SK-N-SH treated with all-trans-retinoic acid at 6 μM for 48 hours (cell line): ENCODE measurements around the gene CAMK2A.
"Not testable (repeated sequence)": the region's sequence is repeated elsewhere in the genome, so short reads cannot be mapped to it uniquely, and the experiment has no call there.

ENCODE experiments used
- ATAC-seq: fragments of 200-7000 bp; cut with Tn5 transposase; 3 replicates; pipeline ENCODE4 v1.9.1; 2020; ENCODE audit warnings: mild to moderate bottlenecking, moderate library complexity
- ARNTL ChIP-seq: fragments of 450-650 bp; formaldehyde crosslinking; IDR thresholded peaks from 2 replicates; pipeline ENCODE4 v1.5.0; 2020; ENCODE audit warnings: low read depth, mild to moderate bottlenecking, moderate library complexity, borderline replicate concordance
- BACH2 ChIP-seq: fragments of 250-450 bp; sonication (Bioruptor Pico); IDR thresholded peaks from 2 replicates; pipeline ENCODE4 v1.9.0; 2021; ENCODE audit warnings: mild to moderate bottlenecking, borderline replicate concordance
- CSDC2 ChIP-seq: fragments of 250-450 bp; sonication (Bioruptor Pico); IDR thresholded peaks from 2 replicates; pipeline ENCODE4 v1.5.0; 2020; ENCODE audit warnings: mild to moderate bottlenecking, moderate library complexity
- ESRRG ChIP-seq: fragments of 250-450 bp; sonication (Bioruptor Pico); IDR thresholded peaks from 2 replicates; pipeline ENCODE4 v1.6.1; 2021; ENCODE audit warnings: mild to moderate bottlenecking
- GLIS3 ChIP-seq: fragments of 250-450 bp; sonication (Bioruptor Pico); IDR thresholded peaks from 2 replicates; pipeline ENCODE4 v1.5.0; 2020; ENCODE audit warnings: mild to moderate bottlenecking, moderate library complexity
- ISL1 ChIP-seq: fragments of 250-450 bp; sonication (Bioruptor Pico); IDR thresholded peaks from 2 replicates; pipeline ENCODE4 v2.1.2; 2022; ENCODE audit warnings: mild to moderate bottlenecking, moderate library complexity
- OSR1 ChIP-seq: fragments of 250-450 bp; sonication (Bioruptor Pico); IDR thresholded peaks from 2 replicates; pipeline ENCODE4 v1.8.0; 2022; ENCODE audit warnings: moderate library complexity, mild to moderate bottlenecking, inconsistent platforms
- PPARA ChIP-seq: fragments of 250-450 bp; sonication (Bioruptor Pico); IDR thresholded peaks from 2 replicates; pipeline ENCODE4 v1.5.0; 2020; ENCODE audit warnings: mild to moderate bottlenecking, borderline replicate concordance
- RARB ChIP-seq: fragments of 250-450 bp; sonication (Bioruptor Pico); IDR thresholded peaks from 2 replicates; pipeline ENCODE4 v1.8.0; 2021; ENCODE audit warnings: mild to moderate bottlenecking, moderate library complexity
- SNAI2 ChIP-seq: fragments of 250-450 bp; sonication (Bioruptor Pico); IDR thresholded peaks from 2 replicates; pipeline ENCODE4 v1.5.0; 2020; ENCODE audit warnings: mild to moderate bottlenecking, moderate library complexity
- TCF4 ChIP-seq: fragments of 250-450 bp; sonication (Bioruptor Pico); IDR thresholded peaks from 2 replicates; pipeline ENCODE4 v1.8.0; 2021; ENCODE audit warnings: mild to moderate bottlenecking, moderate library complexity, borderline replicate concordance
- TOX ChIP-seq: fragments of 250-450 bp; sonication (Bioruptor Pico); IDR thresholded peaks from 2 replicates; pipeline ENCODE4 v1.8.0; 2021; ENCODE audit warnings: mild to moderate bottlenecking, moderate library complexity, borderline replicate concordance
- ZC3H10 ChIP-seq: fragments of 250-450 bp; sonication (Bioruptor Pico); IDR thresholded peaks from 2 replicates; pipeline ENCODE4 v1.5.1; 2021; ENCODE audit warnings: mild to moderate bottlenecking, moderate library complexity
- ZFP3 ChIP-seq: fragments of 250-450 bp; sonication (Bioruptor Pico); IDR thresholded peaks from 2 replicates; pipeline ENCODE4 v1.5.0; 2020; ENCODE audit warnings: mild to moderate bottlenecking, moderate library complexity
- ZNF565 ChIP-seq: fragments of 450-650 bp; formaldehyde crosslinking; conservative IDR thresholded peaks from 2 replicates; pipeline ENCODE4 v1.5.0; 2020; ENCODE audit warnings: low read depth, mild to moderate bottlenecking, moderate library complexity
- ZNF70 ChIP-seq: fragments of 450-650 bp; formaldehyde crosslinking; IDR thresholded peaks from 2 replicates; pipeline ENCODE4 v1.5.0; 2020; ENCODE audit warnings: mild to moderate bottlenecking, moderate library complexity
- ZNF8 ChIP-seq: fragments of 450-650 bp; formaldehyde crosslinking; IDR thresholded peaks from 2 replicates; pipeline ENCODE4 v1.5.0; 2020; ENCODE audit warnings: mild to moderate bottlenecking, moderate library complexity
- TF ChIP-seq, protein P1 (sequence below): fragments of 250-450 bp; sonication (Bioruptor Pico); IDR thresholded peaks from 2 replicates; pipeline ENCODE4 v1.5.1; 2021; ENCODE audit warnings: mild to moderate bottlenecking, moderate library complexity
- TF ChIP-seq, protein P2 (sequence below): fragments of 250-450 bp; sonication (Bioruptor Pico); IDR thresholded peaks from 2 replicates; pipeline ENCODE4 v1.5.0; 2020; ENCODE audit warnings: mild to moderate bottlenecking, moderate library complexity
- TF ChIP-seq, protein P3 (sequence below): fragments of 250-450 bp; sonication (Bioruptor Pico); IDR thresholded peaks from 2 replicates; pipeline ENCODE4 v1.8.0; 2021; ENCODE audit warnings: low read depth, mild to moderate bottlenecking, moderate library complexity, borderline replicate concordance

Gene CAMK2A

DNA sequence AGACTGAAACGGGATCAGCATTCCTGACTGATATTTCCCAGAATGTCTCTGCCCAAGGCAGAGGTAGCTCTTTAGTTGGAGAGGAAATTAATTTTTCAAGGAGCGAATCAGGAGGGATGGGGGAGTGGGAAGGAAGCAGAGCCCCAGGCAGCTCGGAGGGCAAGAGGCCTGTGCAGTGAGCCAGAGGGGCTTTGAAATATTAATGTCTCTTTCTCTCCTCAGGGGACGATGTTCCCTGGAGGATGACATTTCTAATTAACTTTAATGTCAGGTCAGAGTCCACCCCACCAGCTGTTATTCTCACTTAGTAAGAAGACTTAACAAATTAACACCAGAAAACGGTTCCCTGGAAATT, 54.1 kb downstream of the CAMK2A start:
- TF ChIP-seq OSR1 (no peak), ISL1 (CRISPR knock-in tag) (no peak), ZFP3 (no peak), TCF4 (CRISPR knock-in tag) (no peak), SNAI2 (no peak)
- no peak for ATAC-seq

DNA sequence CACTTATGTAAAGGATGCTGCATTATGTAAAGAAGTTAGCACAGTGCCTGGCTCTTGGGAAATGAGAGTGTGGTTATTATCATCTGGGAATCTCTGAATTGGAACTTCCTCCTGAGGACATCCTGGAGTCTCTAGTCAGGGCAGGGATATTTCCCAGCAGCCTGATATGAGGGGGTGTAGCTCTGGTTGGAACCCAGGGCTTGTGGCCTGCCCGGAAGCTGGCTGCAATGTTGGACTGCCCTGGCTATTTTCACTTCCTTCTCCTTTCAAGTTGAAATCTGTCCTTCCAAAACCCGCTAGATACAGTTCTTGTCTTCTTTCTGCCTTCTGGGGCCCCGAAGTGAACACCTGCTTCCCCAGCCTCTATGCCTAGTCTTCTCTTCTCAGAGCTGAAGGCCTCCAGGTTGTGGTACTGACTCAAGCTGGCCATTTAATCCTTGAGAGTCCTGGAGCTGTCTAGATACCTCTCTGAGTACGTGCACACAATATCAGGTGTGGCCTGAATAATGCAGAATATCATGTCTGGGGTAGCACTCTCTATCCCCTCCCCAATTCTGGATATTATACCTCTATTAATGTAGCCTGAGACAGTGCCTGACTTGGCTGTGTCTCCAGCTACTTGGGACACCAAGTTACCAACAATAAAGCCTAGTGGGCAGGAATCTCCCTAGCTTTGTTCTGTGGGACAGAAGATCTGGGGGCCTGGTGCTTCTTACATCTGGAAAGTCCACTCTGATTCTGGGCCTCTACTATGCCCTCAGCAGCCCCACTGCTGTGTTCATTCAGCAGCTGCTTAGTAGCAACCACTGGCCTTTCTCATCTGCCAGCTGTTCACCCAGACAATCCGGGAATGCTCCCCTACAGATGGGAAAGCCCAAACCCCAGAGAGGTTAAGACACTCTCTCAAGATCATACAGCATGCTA, 54.7 kb downstream of the CAMK2A start:
- TF ChIP-seq, protein P1, sequence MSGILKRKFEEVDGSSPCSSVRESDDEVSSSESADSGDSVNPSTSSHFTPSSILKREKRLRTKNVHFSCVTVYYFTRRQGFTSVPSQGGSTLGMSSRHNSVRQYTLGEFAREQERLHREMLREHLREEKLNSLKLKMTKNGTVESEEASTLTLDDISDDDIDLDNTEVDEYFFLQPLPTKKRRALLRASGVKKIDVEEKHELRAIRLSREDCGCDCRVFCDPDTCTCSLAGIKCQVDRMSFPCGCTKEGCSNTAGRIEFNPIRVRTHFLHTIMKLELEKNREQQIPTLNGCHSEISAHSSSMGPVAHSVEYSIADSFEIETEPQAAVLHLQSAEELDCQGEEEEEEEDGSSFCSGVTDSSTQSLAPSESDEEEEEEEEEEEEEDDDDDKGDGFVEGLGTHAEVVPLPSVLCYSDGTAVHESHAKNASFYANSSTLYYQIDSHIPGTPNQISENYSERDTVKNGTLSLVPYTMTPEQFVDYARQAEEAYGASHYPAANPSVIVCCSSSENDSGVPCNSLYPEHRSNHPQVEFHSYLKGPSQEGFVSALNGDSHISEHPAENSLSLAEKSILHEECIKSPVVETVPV (CRISPR knock-in tag): no peak
- TF ChIP-seq ZNF70: peak; percentile 98
- no peak for ATAC-seq

DNA sequence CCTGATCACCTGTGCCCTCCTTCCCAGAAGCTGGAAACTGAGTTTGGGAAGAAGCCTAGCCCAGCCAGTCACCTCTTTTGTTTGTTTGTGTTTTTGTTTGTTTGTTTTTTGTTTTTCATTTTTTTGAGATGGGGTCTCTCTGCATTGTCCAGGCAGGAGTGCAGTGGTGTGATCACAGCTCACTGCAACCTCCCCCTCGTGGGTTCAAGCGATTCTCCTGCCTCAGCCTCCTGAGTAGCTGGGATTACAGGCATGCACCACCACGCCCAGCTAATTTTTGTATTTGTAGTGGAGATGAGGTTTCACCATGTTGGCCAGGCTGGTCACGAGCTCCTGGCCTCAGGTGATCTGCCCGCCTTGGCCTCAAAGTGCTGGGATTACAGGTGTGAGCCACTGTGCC, 55.9 kb downstream of the CAMK2A start:
- ATAC-seq: not testable (repeated sequence)

DNA sequence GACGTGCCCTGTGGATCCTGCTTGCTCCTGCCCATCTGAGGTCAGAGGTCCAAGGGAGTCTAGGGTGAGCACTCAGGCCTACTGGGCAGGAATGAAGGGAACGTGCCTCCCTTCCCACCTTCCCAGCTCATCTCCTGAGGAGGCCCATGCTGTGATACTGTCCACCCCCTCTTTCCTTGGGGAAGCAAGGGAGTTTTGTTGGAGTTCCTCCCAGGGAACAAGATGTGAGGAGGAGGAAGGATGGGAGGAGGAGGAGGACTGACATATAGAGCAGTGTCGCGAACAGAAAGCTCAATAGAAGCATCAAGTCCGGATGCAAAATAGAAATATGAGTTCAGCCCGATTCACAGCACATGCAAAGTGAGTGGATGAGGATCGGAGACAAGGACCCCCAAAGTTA, 58.7 kb downstream of the CAMK2A start:
- ATAC-seq: no peak
- TF ChIP-seq ZNF70: no peak
- TF ChIP-seq RARB (CRISPR knock-in tag): no peak
- no peak for TF ChIP-seq OSR1
- no peak for TF ChIP-seq SNAI2
- TF ChIP-seq, protein P2, sequence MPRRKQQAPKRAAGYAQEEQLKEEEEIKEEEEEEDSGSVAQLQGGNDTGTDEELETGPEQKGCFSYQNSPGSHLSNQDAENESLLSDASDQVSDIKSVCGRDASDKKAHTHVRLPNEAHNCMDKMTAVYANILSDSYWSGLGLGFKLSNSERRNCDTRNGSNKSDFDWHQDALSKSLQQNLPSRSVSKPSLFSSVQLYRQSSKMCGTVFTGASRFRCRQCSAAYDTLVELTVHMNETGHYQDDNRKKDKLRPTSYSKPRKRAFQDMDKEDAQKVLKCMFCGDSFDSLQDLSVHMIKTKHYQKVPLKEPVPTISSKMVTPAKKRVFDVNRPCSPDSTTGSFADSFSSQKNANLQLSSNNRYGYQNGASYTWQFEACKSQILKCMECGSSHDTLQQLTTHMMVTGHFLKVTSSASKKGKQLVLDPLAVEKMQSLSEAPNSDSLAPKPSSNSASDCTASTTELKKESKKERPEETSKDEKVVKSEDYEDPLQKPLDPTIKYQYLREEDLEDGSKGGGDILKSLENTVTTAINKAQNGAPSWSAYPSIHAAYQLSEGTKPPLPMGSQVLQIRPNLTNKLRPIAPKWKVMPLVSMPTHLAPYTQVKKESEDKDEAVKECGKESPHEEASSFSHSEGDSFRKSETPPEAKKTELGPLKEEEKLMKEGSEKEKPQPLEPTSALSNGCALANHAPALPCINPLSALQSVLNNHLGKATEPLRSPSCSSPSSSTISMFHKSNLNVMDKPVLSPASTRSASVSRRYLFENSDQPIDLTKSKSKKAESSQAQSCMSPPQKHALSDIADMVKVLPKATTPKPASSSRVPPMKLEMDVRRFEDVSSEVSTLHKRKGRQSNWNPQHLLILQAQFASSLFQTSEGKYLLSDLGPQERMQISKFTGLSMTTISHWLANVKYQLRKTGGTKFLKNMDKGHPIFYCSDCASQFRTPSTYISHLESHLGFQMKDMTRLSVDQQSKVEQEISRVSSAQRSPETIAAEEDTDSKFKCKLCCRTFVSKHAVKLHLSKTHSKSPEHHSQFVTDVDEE (CRISPR knock-in tag): no peak
- TF ChIP-seq ZC3H10 (CRISPR knock-in tag): no peak
- no peak for TF ChIP-seq ZFP3
- TF ChIP-seq, protein P1 (CRISPR knock-in tag): no peak
- TF ChIP-seq BACH2 (CRISPR knock-in tag): no peak
- TF ChIP-seq TOX (CRISPR knock-in tag): no peak
- no peak for TF ChIP-seq PPARA (CRISPR knock-in tag)
- no peak for TF ChIP-seq CSDC2 (CRISPR knock-in tag)
- no peak for TF ChIP-seq ARNTL
- no peak for TF ChIP-seq ZNF565 (CRISPR knock-in tag)
- TF ChIP-seq, protein P3, sequence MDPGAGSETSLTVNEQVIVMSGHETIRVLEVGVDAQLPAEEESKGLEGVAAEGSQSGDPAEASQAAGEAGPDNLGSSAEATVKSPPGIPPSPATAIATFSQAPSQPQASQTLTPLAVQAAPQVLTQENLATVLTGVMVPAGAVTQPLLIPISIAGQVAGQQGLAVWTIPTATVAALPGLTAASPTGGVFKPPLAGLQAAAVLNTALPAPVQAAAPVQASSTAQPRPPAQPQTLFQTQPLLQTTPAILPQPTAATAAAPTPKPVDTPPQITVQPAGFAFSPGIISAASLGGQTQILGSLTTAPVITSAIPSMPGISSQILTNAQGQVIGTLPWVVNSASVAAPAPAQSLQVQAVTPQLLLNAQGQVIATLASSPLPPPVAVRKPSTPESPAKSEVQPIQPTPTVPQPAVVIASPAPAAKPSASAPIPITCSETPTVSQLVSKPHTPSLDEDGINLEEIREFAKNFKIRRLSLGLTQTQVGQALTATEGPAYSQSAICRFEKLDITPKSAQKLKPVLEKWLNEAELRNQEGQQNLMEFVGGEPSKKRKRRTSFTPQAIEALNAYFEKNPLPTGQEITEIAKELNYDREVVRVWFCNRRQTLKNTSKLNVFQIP (CRISPR knock-in tag): no peak
- TF ChIP-seq ESRRG: no peak
- TF ChIP-seq ZNF8 (CRISPR knock-in tag): no peak
- no peak for TF ChIP-seq GLIS3 (CRISPR knock-in tag)
- TF ChIP-seq ISL1 (CRISPR knock-in tag): no peak
- TF ChIP-seq TCF4 (CRISPR knock-in tag): no peak

DNA sequence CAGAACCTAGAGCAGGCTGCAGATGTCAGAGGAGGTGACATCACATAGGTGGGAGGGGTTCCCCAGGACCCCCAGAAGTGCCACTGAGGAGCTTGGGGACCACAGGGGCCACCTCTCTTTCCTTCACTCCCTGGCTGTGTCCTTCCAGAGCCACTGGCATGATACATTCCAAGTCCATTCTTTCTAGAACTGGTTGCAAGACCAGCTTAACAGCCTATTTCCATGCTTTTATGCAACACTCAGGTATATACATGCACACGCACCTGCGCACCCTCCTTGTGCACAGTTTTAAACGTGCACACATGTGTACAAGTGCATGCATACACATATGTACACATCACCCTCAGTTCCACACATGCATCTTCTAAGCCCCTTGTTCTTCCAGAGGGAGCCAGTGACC, 60.0 kb downstream of the CAMK2A start:
- no peak for TF ChIP-seq SNAI2
- no peak for TF ChIP-seq ESRRG
- no peak for TF ChIP-seq BACH2 (CRISPR knock-in tag)
- ATAC-seq: no peak
